Activated CD4-positive, CD25-positive, alpha-beta regulatory T cell (primary cell): ENCODE results near the gene FIBCD1.
"Not testable (repeated sequence)": the region's sequence is repeated elsewhere in the genome, so short reads cannot be mapped to it uniquely, and the experiment has no call there.

Experiments
- DNase-seq, 4 experiments: peaks; one replicate each; lab custom pipeline; 2025; lab: John Stamatoyannopoulos, UW

The FIBCD1 gene

DNA sequence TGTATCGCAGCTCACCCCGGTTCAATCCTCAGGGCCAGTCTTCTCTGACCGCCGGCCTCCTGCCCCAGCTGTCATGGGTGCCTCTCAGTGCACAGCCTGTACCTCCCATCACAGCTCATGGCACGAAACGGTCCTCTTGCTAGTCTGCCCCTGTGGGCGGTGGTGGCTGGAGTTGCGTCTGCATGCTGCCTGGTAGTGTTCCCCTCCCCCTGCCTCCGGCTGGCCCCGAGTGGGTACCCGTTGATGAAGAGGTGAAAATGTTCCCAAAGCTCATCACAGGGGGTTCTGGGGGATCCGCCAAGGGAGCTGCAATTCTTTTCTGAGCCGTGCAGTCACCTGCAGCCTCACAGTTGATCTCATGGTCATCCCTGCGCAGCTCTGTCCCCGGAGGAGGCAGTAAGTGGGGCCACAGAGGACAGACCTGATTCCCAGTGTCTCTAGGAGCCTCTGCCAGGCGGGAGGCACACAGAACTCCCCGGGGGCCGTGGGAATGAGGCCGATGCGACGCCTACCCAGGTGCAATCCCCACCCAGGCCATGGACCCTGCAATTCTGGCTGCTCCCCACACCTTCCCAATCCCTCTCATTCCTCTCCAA lies 34.7 kb upstream of the FIBCD1 start:
- no peak for DNase-seq

DNA sequence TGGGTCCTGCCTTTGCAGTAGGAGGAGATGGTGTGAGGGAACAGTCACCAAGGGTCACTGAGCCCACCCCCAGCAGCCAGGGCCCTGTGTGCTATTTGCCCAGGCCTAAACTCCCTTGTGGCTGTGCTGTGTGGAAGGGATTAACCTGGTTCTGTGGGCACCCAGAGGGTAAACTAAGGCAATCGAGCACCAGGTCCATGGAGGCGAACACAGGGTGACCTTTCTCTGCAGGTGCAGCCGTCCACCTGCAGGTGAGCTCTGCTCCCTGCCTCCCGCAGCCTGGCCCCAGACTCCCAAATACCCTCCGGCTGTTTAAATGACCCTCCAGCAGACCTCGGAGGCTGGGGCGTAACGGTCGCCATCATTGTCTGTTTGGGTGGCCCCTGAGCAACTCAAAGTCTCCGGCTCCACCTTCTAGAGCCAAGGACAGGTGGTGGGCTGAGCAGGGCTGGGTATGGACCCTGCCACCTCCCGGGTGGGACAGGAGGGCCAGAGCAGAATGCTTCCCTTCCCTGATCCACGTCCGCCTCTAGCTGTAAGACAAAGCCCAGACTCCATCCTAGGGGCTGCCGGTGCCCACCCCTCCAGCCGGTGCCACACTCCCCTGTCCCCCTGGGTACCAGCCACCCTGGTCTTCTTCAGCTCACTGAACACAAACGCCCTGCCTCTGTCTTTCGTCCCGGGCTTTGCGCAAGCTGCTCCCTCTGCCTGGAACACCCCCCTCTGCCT lies 34.1 kb upstream of the FIBCD1 start:
- DNase-seq: no peak

DNA sequence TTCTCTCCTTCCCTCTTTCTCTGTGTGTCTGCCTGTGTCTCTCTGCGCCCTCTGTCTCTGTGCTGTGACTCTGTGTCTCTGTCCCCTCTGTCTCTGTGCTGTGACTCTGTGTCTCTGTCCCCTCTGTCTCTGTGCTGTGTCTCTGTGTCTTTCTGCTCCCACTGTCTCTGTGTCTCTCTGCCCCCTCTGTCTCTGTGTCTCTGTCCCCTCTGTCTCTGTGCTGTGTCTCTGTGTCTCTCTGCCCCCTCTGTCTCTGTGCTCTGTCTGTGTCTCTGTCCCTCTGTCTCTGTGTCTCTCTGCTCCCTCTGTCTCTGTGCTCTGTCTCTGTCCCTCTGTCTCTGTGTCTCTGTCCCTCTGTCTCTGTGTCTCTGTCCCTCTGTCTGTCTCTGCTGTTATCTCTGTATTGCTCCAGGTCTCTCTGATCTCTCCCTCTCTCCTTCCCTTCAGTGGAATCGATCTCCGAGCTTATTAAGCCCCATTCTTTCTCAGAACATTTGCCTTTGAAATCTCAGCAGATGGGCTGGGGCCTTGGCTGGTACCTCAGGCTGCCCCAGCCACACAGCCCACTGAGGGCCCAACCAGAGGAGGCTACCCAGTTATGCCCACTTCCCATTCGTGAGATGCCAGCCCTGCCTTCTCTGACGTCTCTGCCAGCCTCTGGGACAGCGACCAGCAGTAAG lies 33.4 kb upstream of the FIBCD1 start:
- DNase-seq: no peak

GRCh38 chr9:130971294-130971849 lies 32.3 kb upstream of the FIBCD1 start:
- no peak for DNase-seq

- no peak for DNase-seq
Observed at GRCh38 chr9:130970855-130971254, 31.8 kb upstream of the FIBCD1 start.

GRCh38 chr9:130970052-130970451 lies 31.0 kb upstream of the FIBCD1 start:
- DNase-seq: no peak

DNA sequence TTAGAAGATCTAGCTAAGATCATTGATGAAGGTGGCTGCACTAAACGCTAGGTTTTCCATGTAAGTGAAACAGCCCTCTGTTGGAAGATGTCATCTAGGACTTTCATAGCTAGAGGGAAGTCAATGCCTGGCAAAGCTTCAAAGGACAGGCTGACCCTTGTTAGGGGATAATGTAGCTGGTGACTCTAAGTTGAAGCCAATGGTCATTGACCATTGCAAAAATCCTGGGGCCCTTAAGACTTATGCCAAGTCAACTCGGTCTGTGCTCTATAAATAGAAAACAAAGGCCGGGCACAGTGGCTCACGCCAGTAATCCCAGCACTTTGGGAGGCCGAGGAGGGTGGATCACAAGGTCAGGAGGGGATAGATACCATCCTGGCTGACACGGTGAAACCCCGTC lies 26.6 kb upstream of the FIBCD1 start:
- DNase-seq: no peak

- no peak for DNase-seq
Observed at GRCh38 chr9:130963916-130964315, 24.9 kb upstream of the FIBCD1 start.

DNA sequence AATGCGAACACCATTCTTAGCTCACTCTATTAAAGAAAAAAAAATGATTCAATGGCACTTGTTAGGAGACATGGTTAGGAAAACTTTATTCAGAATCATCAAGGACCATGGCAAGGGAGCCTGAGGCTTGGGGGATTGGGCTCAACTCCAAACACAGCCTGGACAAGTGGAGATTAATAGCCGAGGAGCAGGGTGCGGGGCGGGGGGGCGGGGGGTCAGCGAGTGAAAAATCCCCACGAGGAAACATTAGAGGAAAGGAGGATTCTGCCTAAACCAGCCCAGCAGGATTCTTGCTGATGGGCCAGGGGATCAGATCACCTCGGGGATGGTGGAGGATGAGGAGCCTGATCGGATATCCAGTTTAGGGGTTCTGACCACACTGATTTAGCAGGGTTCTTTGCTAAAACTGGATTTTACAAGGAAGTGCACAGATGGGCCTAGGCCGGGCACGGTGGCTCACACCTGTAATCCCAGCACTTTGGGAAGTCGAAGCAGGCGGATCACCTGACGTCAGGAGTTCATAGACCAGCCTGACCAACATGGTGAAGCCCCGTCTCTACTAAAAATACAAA lies 24.4 kb upstream of the FIBCD1 start:
- no peak for DNase-seq

- no peak for DNase-seq
Observed at GRCh38 chr9:130962418-130963316, 23.6 kb upstream of the FIBCD1 start.

- DNase-seq: no peak
Observed at GRCh38 chr9:130961511-130962300, 22.7 kb upstream of the FIBCD1 start.

GRCh38 chr9:130960522-130961378 lies 21.7 kb upstream of the FIBCD1 start:
- DNase-seq: no peak

DNA sequence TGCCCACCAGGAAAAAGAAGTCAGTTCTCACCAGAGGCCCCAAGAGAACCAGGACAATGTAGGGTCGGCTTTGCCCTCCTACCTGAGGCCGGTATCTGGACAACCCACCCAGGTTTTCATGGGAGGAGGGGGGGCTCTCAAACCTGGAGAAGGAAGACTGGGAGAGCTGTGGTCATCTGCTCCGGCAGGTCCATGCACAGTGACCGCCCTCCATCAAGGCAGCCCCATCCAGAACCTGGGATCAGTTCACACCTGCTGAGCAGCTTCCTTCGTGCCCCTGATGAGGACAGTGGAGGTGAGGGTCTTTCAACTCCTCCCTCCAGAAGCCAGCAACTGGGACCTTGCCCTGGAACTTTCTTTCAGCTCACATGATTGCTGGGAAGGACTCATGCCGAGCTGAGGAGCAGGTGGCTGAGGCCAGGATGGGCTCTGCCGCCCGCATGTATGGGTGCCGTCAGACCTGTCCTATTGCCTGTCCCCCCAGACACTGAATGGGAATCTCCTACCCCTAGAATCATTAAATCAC lies 20.8 kb upstream of the FIBCD1 start:
- DNase-seq: no peak

GRCh38 chr9:130958564-130958963 lies 19.5 kb upstream of the FIBCD1 start:
- DNase-seq: not testable (repeated sequence)

GRCh38 chr9:130957451-130958203 lies 18.6 kb upstream of the FIBCD1 start:
- DNase-seq: no peak

- DNase-seq: no peak
Observed at GRCh38 chr9:130956636-130957450, 17.8 kb upstream of the FIBCD1 start.

- no peak for DNase-seq
Observed at GRCh38 chr9:130955947-130956621, 17.0 kb upstream of the FIBCD1 start.
